GM12878 (cell line): ENCODE data around the gene LAMP1. TPM values are rescaled to one million over a fixed set of nuclear protein-coding genes. Genes with fewer than 3 reads are reported as not detected.

Source experiments
- E2F8 ChIP-seq: fragments of 450-650 bp; IDR thresholded peaks from 2 replicates; pipeline ENCODE4 v1.6.1; 2018; ENCODE audit warnings: mild to moderate bottlenecking, low read depth, moderate library complexity; ENCODE audit not compliant: partially characterized antibody
- HDAC6 ChIP-seq: fragments of 200-600 bp; sonication (generic); IDR thresholded peaks from one replicate; pipeline ENCODE4 v1.8.0; 2017; ENCODE audit warnings: antibody characterized with exemption; ENCODE audit not compliant: unreplicated experiment
- LARP7 ChIP-seq: fragments of 450-650 bp; IDR thresholded peaks from 2 replicates; pipeline ENCODE4 v1.6.1; 2017; ENCODE audit warnings: mild to moderate bottlenecking
- NFYB ChIP-seq: IDR thresholded peaks from 2 replicates; pipeline ENCODE4 v1.6.1; 2011; ENCODE audit warnings: low read depth, mild to moderate bottlenecking, low read length, improper control_type of control experiment, moderate library complexity; ENCODE audit not compliant: insufficient read depth
- NR2F1 ChIP-seq: fragments of 450-650 bp; conservative IDR thresholded peaks from 2 replicates; pipeline ENCODE4 v1.6.1; 2017; ENCODE audit warnings: mild to moderate bottlenecking
- PML ChIP-seq: IDR thresholded peaks from 2 replicates; pipeline ENCODE4 v1.6.1; 2012; ENCODE audit warnings: low read length, inconsistent platforms
- POU2F2 ChIP-seq: IDR thresholded peaks from 3 replicates; pipeline ENCODE4 v1.6.1; 2011; ENCODE audit warnings: low read depth, mild to moderate bottlenecking, low read length, borderline replicate concordance
- RAD21 ChIP-seq: IDR thresholded peaks from 2 replicates; pipeline ENCODE4 v1.6.1; 2011; ENCODE audit warnings: mild to moderate bottlenecking, low read depth, low read length, moderate library complexity; ENCODE audit not compliant: insufficient read depth
- RBBP5 ChIP-seq: fragments of 200-600 bp; sonication (generic); conservative IDR thresholded peaks from 2 replicates; pipeline ENCODE4 v1.6.1; 2016
- RCOR1 ChIP-seq: conservative IDR thresholded peaks from 2 replicates; pipeline ENCODE4 v1.6.1; 2012; ENCODE audit warnings: low read depth, low read length, improper control_type of control experiment
- ZBED1 ChIP-seq: IDR thresholded peaks from 2 replicates; pipeline ENCODE4 v1.6.1; 2016; ENCODE audit warnings: borderline replicate concordance
- ZBTB40 ChIP-seq: fragments of 450-650 bp; IDR thresholded peaks from 2 replicates; pipeline ENCODE4 v1.6.1; 2016; ENCODE audit warnings: mild to moderate bottlenecking, moderate library complexity, borderline replicate concordance
- polyA plus RNA-seq, 11 experiments: library from polyadenylated mRNA; depleted of rRNA in 4 of 11; unstranded in 6 of 11; stranded (reverse) in 5 of 11; fragments of >200 nt; fragmentation: Nextera tagmentation in 4 of 11; fragmentation: Illumina TruSeq in 1 of 11; extraction: Ambion mirVana in 4 of 11; extraction: Trizol in 1 of 11; gene quantifications; 1 replicate in 1 of 11; 2 replicates in 10 of 11; pipeline versions ENCODE4 v1.2.1 to v1.2.3, GENCODE V29; 2011 to 2016; ENCODE audit warnings: inconsistent platforms in 2 of 11, missing spikeins in 2 of 11, low read depth in 1 of 11
- total RNA-seq, 4 experiments: library from RNA; depleted of rRNA in 3 of 4; stranded (reverse); fragments of >200 nt in 3 of 4; fragmentation: Illumina TruSeq in 1 of 4; extraction: Trizol in 1 of 4; gene quantifications; 2 replicates each; pipeline versions ENCODE4 v1.2.1 to v1.2.3, GENCODE V29; 2013 to 2021
- TF ChIP-seq, protein P1 (sequence below), 3 experiments: IDR thresholded peaks in 2 of 3; conservative IDR thresholded peaks in 1 of 3; 2 replicates each; pipeline ENCODE4 v1.5.1; 2011; ENCODE audit warnings: low read depth in 3 of 3, low read length in 3 of 3, mild to moderate bottlenecking in 3 of 3, control low read depth in 2 of 3, moderate library complexity in 2 of 3, inconsistent platforms in 1 of 3, mixed read lengths in 1 of 3; ENCODE audit not compliant: control insufficient read depth in 2 of 3, insufficient read depth in 1 of 3; ENCODE audit errors: extremely low read depth in 1 of 3
- TF ChIP-seq, protein P2 (sequence below): IDR thresholded peaks from 2 replicates; pipeline ENCODE4 v1.6.1; 2011; ENCODE audit warnings: low read depth, low read length, improper control_type of control experiment, borderline replicate concordance

Gene LAMP1
- total and polyA plus RNA-seq, 10 of the 15 experiments (the other 5 are each of a cell fraction or from before 2014, with no cell fraction given) = 2.5 to 83.0 (median 32.7) TPM

GRCh38 chr13:113275387-113275786, 21.7 kb upstream of the LAMP1 start (continued):
- no peak for TF ChIP-seq E2F8
- TF ChIP-seq, protein P1, sequence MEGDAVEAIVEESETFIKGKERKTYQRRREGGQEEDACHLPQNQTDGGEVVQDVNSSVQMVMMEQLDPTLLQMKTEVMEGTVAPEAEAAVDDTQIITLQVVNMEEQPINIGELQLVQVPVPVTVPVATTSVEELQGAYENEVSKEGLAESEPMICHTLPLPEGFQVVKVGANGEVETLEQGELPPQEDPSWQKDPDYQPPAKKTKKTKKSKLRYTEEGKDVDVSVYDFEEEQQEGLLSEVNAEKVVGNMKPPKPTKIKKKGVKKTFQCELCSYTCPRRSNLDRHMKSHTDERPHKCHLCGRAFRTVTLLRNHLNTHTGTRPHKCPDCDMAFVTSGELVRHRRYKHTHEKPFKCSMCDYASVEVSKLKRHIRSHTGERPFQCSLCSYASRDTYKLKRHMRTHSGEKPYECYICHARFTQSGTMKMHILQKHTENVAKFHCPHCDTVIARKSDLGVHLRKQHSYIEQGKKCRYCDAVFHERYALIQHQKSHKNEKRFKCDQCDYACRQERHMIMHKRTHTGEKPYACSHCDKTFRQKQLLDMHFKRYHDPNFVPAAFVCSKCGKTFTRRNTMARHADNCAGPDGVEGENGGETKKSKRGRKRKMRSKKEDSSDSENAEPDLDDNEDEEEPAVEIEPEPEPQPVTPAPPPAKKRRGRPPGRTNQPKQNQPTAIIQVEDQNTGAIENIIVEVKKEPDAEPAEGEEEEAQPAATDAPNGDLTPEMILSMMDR (IDR thresholded peaks at IDR 0.05 in 2 of 3, conservative IDR thresholded peaks at IDR 0.05 in 1 of 3; ENCODE audit: control insufficient read depth in 2 of 3, extremely low read depth in 1 of 3, insufficient read depth in 1 of 3, low read depth in 3 of 3, low read length in 3 of 3) = peak; percentile 36 to 59 (median 44); a peak in 5 of 6 replicates
- no peak for TF ChIP-seq NFYB
- TF ChIP-seq ZBED1 = no peak
- TF ChIP-seq RBBP5 = no peak
- no peak for TF ChIP-seq LARP7
- TF ChIP-seq, protein P2, sequence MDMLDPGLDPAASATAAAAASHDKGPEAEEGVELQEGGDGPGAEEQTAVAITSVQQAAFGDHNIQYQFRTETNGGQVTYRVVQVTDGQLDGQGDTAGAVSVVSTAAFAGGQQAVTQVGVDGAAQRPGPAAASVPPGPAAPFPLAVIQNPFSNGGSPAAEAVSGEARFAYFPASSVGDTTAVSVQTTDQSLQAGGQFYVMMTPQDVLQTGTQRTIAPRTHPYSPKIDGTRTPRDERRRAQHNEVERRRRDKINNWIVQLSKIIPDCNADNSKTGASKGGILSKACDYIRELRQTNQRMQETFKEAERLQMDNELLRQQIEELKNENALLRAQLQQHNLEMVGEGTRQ = no peak
- peak; percentile 51; the same call in 1 of the 2 replicates for TF ChIP-seq RAD21
- no peak for TF ChIP-seq RCOR1
- no peak for TF ChIP-seq PML
- TF ChIP-seq POU2F2 = 0 out of 3 replicates have a peak, but pooled peaks have one; percentile 14
- no peak for TF ChIP-seq HDAC6
- TF ChIP-seq NR2F1 = peak; percentile 71
- no peak for TF ChIP-seq ZBTB40
